ENCODE results near the gene ASPN.

DNA sequence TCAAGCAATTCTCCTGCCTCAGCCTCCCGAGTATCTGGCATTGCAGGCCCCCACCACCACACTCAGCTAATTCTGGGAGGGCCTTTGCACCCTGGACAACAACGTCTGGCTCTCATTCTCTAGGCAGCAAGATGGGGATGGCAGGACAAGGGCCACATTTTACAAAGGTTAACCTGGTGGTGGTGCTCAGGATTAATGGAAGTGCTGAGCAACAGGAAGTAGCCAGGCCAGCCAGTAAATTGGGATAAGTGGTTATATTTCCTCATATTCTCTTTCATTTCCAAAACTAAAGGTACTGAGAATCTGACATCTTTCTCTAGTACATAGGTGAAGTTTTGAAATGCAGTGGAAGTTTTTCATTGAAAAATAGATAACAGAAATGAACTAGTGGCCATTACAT lies 24.7 kb upstream of the ASPN start:
- TF ChIP-seq EZH2phosphoT487 (IDR thresholded peaks at IDR 0.05; ENCODE audit: low read depth, severe bottlenecking, unreplicated experiment) = no peak
- TF ChIP-seq, protein P1, sequence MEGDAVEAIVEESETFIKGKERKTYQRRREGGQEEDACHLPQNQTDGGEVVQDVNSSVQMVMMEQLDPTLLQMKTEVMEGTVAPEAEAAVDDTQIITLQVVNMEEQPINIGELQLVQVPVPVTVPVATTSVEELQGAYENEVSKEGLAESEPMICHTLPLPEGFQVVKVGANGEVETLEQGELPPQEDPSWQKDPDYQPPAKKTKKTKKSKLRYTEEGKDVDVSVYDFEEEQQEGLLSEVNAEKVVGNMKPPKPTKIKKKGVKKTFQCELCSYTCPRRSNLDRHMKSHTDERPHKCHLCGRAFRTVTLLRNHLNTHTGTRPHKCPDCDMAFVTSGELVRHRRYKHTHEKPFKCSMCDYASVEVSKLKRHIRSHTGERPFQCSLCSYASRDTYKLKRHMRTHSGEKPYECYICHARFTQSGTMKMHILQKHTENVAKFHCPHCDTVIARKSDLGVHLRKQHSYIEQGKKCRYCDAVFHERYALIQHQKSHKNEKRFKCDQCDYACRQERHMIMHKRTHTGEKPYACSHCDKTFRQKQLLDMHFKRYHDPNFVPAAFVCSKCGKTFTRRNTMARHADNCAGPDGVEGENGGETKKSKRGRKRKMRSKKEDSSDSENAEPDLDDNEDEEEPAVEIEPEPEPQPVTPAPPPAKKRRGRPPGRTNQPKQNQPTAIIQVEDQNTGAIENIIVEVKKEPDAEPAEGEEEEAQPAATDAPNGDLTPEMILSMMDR (IDR thresholded peaks at IDR 0.05; ENCODE audit: poor library complexity) = no peak

All from hepatocyte (in vitro differentiated cells).